Sigmoid colon (tissue), 4 donors: ENCODE data around the gene SLC45A3.

Source experiments
- POLR2A ChIP-seq, 2 donors: fragments of 450-650 bp; IDR thresholded peaks; one replicate each; pipeline ENCODE4 v1.6.1; 2016; ENCODE audit warnings: antibody characterized with exemption in 2 of 2, mild to moderate bottlenecking in 2 of 2, moderate library complexity in 2 of 2
- POLR2AphosphoS5 ChIP-seq, 4 donors: sonication (generic); formaldehyde crosslinking; IDR thresholded peaks; one replicate each; pipeline ENCODE4 v1.6.1; 2017; ENCODE audit warnings: antibody characterized with exemption in 4 of 4
- TF ChIP-seq, protein P1 (sequence below), 4 experiments: fragments of 450-650 bp in 3 of 4; fragments of 200-600 bp in 1 of 4; IDR thresholded peaks; one replicate each; pipeline ENCODE4 v1.5.1; 2016 to 2019; ENCODE audit warnings: antibody characterized with exemption in 4 of 4, mild to moderate bottlenecking in 3 of 4, moderate library complexity in 2 of 4

DNA sequence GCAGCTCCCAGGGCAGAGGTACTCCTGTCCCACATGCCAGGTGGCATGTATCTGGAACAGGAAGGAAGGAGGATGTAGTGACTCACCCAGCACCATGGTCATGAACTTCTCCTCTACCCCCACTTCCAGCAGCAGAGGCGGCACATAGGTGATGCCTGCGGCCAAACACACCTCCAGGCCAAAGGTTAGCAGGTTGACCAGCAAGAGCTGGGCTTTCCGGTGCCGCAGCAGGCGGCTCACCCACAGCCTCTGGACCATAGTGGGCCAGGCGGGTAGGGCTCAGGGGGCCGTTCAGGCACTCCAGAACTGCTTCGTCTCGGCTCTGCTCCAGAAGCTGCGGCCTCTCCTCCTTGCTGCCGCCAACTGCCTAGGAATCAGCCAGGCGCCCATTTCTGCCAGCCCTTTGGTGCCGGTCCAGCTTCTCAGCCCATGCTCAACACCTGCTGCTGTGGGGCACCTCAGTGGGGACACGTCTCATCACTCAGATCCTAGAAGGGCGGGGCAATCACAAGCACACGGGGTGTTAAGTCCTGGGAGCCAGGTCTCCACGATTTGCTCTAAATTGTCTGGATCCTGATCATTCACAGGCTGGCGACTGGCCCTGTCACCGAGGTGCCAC lies 15.8 kb downstream of the SLC45A3 start:
- TF ChIP-seq, protein P1, sequence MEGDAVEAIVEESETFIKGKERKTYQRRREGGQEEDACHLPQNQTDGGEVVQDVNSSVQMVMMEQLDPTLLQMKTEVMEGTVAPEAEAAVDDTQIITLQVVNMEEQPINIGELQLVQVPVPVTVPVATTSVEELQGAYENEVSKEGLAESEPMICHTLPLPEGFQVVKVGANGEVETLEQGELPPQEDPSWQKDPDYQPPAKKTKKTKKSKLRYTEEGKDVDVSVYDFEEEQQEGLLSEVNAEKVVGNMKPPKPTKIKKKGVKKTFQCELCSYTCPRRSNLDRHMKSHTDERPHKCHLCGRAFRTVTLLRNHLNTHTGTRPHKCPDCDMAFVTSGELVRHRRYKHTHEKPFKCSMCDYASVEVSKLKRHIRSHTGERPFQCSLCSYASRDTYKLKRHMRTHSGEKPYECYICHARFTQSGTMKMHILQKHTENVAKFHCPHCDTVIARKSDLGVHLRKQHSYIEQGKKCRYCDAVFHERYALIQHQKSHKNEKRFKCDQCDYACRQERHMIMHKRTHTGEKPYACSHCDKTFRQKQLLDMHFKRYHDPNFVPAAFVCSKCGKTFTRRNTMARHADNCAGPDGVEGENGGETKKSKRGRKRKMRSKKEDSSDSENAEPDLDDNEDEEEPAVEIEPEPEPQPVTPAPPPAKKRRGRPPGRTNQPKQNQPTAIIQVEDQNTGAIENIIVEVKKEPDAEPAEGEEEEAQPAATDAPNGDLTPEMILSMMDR (IDR thresholded peaks at IDR 0.05) = no peak
- TF ChIP-seq POLR2A (IDR thresholded peaks at IDR 0.05) (no peak), POLR2AphosphoS5 (IDR thresholded peaks at IDR 0.05) (no peak)
